HEK293 (cell line): ENCODE measurements around the gene BRD1.

Experiments used
- KLF16 ChIP-seq: fragments of 450-650 bp; formaldehyde crosslinking; IDR thresholded peaks from 2 replicates; pipeline ENCODE4 v1.5.1; 2017; ENCODE audit warnings: missing biosample characterization, missing genetic modification characterization
- YY1 ChIP-seq: fragments of 450-650 bp; formaldehyde crosslinking; IDR thresholded peaks from 2 replicates; pipeline ENCODE4 v1.5.1; 2018; ENCODE audit warnings: missing biosample characterization, missing genetic modification characterization
- ZNF112 ChIP-seq: fragments of 450-650 bp; formaldehyde crosslinking; IDR thresholded peaks from 2 replicates; pipeline ENCODE4 v1.5.0; 2017; ENCODE audit warnings: missing biosample characterization, missing genetic modification characterization
- ZNF350 ChIP-seq: fragments of 450-650 bp; formaldehyde crosslinking; IDR thresholded peaks from 2 replicates; pipeline ENCODE4 v1.5.0; 2017; ENCODE audit warnings: missing biosample characterization, mild to moderate bottlenecking, missing genetic modification characterization

DNA sequence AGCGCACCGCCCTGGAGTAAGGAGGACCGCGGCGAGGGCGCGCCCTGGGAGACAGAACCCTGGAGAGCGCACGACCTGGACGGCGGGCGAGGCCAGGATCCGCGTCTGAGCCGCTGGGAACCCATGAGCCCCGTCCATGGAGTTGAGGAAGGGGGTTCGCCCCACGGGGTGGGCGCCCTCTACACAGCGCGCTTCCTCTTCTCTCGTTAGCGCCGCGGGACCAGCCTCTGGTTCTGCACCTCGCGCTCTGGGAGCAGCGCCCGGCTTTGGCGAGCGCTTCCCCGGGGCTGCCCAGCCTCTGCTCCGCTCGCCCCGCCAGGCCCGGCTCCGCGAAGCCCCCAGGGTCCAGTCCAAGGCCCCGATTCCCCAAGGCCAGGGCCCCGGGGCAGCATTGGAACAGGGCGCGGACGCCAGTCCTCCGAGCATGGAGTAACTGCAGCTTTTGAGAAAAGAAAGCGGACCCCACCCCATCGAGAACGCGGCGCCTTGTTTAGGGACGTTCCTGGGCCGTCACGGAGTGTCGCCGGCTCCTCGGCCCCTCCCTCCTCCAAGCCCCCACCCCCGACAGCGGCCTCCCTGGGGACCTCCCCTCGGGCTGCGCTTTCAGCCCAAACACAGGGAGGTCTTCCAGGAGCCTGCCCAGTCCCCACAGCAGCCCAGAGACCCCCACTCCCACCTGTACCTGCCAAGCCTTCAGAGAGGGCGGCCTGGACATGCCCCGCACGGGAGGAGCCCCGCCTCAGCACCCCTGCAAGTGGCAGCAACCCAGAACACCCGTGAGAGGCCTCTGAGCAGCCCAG is 56.2 kb downstream of the BRD1 start:
- TF ChIP-seq ZNF112 = no peak
- no peak for TF ChIP-seq KLF16 (tag by site-specific recombination)
- TF ChIP-seq YY1 = no peak
- no peak for TF ChIP-seq ZNF350 (tag by site-specific recombination)
